Endodermal cell (in vitro differentiated cells): ENCODE measurements around the gene TTC28. TPM values are rescaled to one million over a fixed set of nuclear protein-coding genes. Genes with fewer than 3 reads are reported as not detected.

Experiments
- DNase-seq: peaks from one replicate; pipeline ENCODE4 v3.0.0-alpha.2; 2017
- H3K27ac ChIP-seq: 2 replicates; pipeline ENCODE4 v1.5.1; 2013; ENCODE audit warnings: mild to moderate bottlenecking, low read depth, low read length, moderate library complexity
- H3K27me3 ChIP-seq: 2 replicates; pipeline ENCODE4 v1.6.1; 2013; ENCODE audit warnings: mild to moderate bottlenecking, low read length, moderate library complexity; ENCODE audit not compliant: insufficient read depth, control insufficient read depth, poor library complexity, severe bottlenecking
- H3K36me3 ChIP-seq: 2 replicates; pipeline ENCODE4 v1.7.0; 2013; ENCODE audit warnings: mild to moderate bottlenecking, low read length, moderate library complexity; ENCODE audit not compliant: control insufficient read depth, insufficient read depth
- H3K4me1 ChIP-seq: one replicate; pipeline ENCODE4 v1.7.0; 2013; ENCODE audit warnings: low read length; ENCODE audit not compliant: control insufficient read depth, insufficient read depth
- H3K4me3 ChIP-seq: 2 replicates; pipeline ENCODE4 v1.5.1; 2013; ENCODE audit warnings: mild to moderate bottlenecking, low read length, moderate library complexity
- H3K9ac ChIP-seq: 2 replicates; pipeline ENCODE4 v1.6.1; 2013; ENCODE audit warnings: mild to moderate bottlenecking, low read length, moderate library complexity; ENCODE audit not compliant: poor library complexity, severe bottlenecking; ENCODE audit errors: extremely low read depth
- H3K9me3 ChIP-seq: 2 replicates; pipeline ENCODE4 v1.6.1; 2013; ENCODE audit warnings: mild to moderate bottlenecking, low read length, moderate library complexity; ENCODE audit not compliant: control insufficient read depth
- H3K27ac Mint-ChIP-seq: 2 replicates; pipeline ENCODE4 v1.8.0; 2020; ENCODE audit warnings: mixed read lengths
- H3K27me3 Mint-ChIP-seq: 2 replicates; pipeline ENCODE4 v1.8.0; 2021; ENCODE audit warnings: mild to moderate bottlenecking, mixed read lengths; ENCODE audit not compliant: insufficient read depth
- H3K36me3 Mint-ChIP-seq: 2 replicates; pipeline ENCODE4 v1.8.0; 2020; ENCODE audit warnings: low read depth, mixed read lengths
- H3K4me1 Mint-ChIP-seq: 2 replicates; pipeline ENCODE4 v1.8.0; 2020; ENCODE audit warnings: mixed read lengths
- H3K4me3 Mint-ChIP-seq: 2 replicates; pipeline ENCODE4 v1.8.0; 2020; ENCODE audit warnings: mild to moderate bottlenecking, moderate library complexity, mixed read lengths
- H3K9me3 Mint-ChIP-seq: 2 replicates; pipeline ENCODE4 v1.8.0; 2020; ENCODE audit warnings: mild to moderate bottlenecking, mixed read lengths
- CTCF ChIP-seq: fragments of 200-600 bp; sonication (generic); conservative IDR thresholded peaks from 2 replicates; pipeline ENCODE4 v1.5.0; 2021; ENCODE audit warnings: antibody characterized with exemption, mild to moderate bottlenecking
- WGBS, 2 experiments: methylation state at CpG; one replicate each; pipeline versions ENCODE4 v1.1.5 to v1.1.7; 2013; ENCODE audit warnings: missing lambda C conversion rate in 2 of 2, mixed read lengths in 1 of 2; ENCODE audit not compliant: insufficient coverage in 1 of 2, insufficient read length in 1 of 2; 5-methylcytosine and 5-hydroxymethylcytosine counted together
- total RNA-seq, 2 donors: library from RNA; stranded (reverse); fragmentation: NEBNext Ultra II Directional in 1 of 2; extraction: Animal tissue kit (Norgen Biotek cat#: 25700) in 1 of 2; gene quantifications; 2 replicates in 1 of 2; 3 replicates in 1 of 2; pipeline ENCODE4 v1.2.1, GENCODE V29; 2021

The TTC28 gene
- total RNA-seq, 2 donors from 2014 or later: 28.6 to 34.0 TPM

GRCh38 chr22:28043266-28043665 is 636.4 kb downstream of the TTC28 start:
- WGBS, 2 experiments: 86 to 92% methylated on average over 2 of the region's 2 CpGs
- no peak for DNase-seq
- H3K4me1 Mint-ChIP-seq: no peaks in the 10 kb centered on the region

GRCh38 chr22:28034760-28035401 is 644.8 kb downstream of the TTC28 start:
- no peaks in the 10 kb centered on the region for H3K27me3 ChIP-seq
- Mint-ChIP-seq H3K4me3 (no peak overlapping the region), H3K27ac (no peak overlapping the region), H3K4me1 (peaks cover 41% of the 10 kb centered on the region), H3K36me3 (no peaks in the 10 kb centered on the region), H3K27me3 (peaks cover 4% of the 10 kb centered on the region), H3K9me3 (peaks cover 6% of the 10 kb centered on the region)
- H3K4me1 ChIP-seq: peaks cover 11% of the 10 kb centered on the region
- no peak for TF ChIP-seq CTCF
- H3K9ac ChIP-seq: no peak overlapping the region
- H3K36me3 ChIP-seq: no peaks in the 10 kb centered on the region
- peak; percentile 41 for DNase-seq
- no peak overlapping the region for H3K27ac ChIP-seq
- peak overlapping the region; percentile 29 for H3K4me3 ChIP-seq
- WGBS, 2 experiments: 88 to 92% methylated on average over 6 to 7 of the region's 7 CpGs
- H3K9me3 ChIP-seq: peaks cover 5% of the 10 kb centered on the region

More at GRCh38 chr22:28043266-28043665, 636.4 kb downstream of the TTC28 start:
- H3K4me3 Mint-ChIP-seq: no peak overlapping the region
- peaks cover 1% of the 10 kb centered on the region for H3K27me3 Mint-ChIP-seq
- H3K9me3 ChIP-seq: no peaks in the 10 kb centered on the region
- H3K27ac Mint-ChIP-seq: no peak overlapping the region
- no peaks in the 10 kb centered on the region for H3K27me3 ChIP-seq
- no peaks in the 10 kb centered on the region for H3K36me3 ChIP-seq
- no peak overlapping the region for H3K27ac ChIP-seq
- H3K4me3 ChIP-seq: no peak overlapping the region
- no peaks in the 10 kb centered on the region for H3K4me1 ChIP-seq
- H3K36me3 Mint-ChIP-seq: no peaks in the 10 kb centered on the region
- H3K9ac ChIP-seq: no peak overlapping the region
- no peaks in the 10 kb centered on the region for H3K9me3 Mint-ChIP-seq
- no peak for TF ChIP-seq CTCF

GRCh38 chr22:28034145-28034759 is 645.4 kb downstream of the TTC28 start:
- peaks cover 4% of the 10 kb centered on the region for H3K27me3 Mint-ChIP-seq

More at GRCh38 chr22:28034145-28034759, 645.4 kb downstream of the TTC28 start:
- TF ChIP-seq CTCF: no peak
- WGBS, 2 experiments: 95% methylated on average over 8 to 9 of the region's 9 CpGs
- Histone ChIP-seq H3K27me3 (no peaks in the 10 kb centered on the region), H3K36me3 (no peaks in the 10 kb centered on the region), H3K9me3 (peaks cover 5% of the 10 kb centered on the region), H3K9ac (no peak overlapping the region), H3K4me3 (no peak overlapping the region), H3K4me1 (peaks cover 11% of the 10 kb centered on the region), H3K27ac (no peak overlapping the region)
- Mint-ChIP-seq H3K27ac (no peak overlapping the region), H3K36me3 (no peaks in the 10 kb centered on the region), H3K4me1 (peaks cover 41% of the 10 kb centered on the region), H3K9me3 (peaks cover 6% of the 10 kb centered on the region), H3K4me3 (no peak overlapping the region)
- peak; percentile 31 for DNase-seq
